ENCODE results near the gene GTF2I.
"Not testable (repeated sequence)": the region's sequence is repeated elsewhere in the genome, so short reads cannot be mapped to it uniquely, and the experiment has no call there.

GTF2I gene

DNA sequence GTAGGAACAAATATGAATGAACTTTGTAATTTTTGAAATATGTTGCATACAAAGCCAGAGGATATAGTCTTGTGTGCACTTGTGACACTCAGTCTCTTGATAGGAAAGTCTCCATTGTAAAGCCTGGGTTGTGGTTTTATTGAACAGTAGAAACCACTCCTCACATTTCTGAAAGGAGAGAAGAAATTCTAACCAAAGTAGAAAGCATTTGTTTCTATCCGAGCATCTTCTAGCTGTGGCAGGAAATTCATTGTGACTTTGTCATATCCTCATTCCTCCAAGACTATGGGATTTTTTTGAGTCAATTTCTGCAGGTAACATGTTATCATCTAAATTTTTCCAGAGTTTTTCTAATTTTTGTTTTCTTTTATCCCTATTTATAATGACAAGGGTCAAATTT, 60.8 kb downstream of the GTF2I start:
- DNase-seq: no peak

- no peak for DNase-seq
Observed at GRCh38 chr7:74722153-74722552, 64.6 kb downstream of the GTF2I start.

GRCh38 chr7:74725840-74726239, 68.3 kb downstream of the GTF2I start:
- no peak for DNase-seq

DNA sequence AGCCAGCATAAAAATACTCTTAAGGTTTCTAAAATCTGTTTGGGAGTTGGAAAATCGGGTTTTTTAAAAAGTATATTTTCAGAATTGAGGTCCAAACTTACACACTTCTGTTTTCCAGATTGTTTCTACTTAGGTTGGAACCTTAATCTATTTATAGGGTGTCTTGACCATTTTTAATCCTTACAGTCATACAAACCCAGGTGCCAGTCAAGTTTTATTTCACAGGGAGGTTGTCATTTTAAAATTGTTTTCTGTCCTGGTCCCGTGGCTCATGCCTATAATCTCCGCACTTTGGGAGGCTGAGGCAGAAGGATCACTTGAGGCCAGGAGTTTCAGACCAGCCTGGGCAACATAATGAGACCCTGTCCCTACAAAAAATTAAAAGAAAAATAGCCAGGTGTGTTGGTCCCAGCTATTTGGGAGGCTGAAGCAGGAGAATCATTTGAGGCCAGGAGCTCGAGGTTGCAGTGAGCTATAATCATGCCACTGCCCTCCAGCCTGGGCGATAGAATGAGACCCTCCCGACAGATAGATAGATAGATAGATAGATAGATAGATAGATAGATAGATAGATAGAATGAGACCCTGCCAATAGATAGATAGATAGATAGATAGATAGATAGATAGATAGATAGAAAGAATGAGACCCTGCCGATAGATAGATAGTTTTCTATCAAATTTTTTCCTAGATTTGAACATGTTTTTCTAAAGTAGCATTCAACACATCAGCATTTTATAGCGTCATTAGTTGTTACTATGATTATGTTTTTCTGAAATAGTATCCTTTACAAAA, 69.0 kb downstream of the GTF2I start:
- no peak for DNase-seq

GRCh38 chr7:74728686-74729085, 71.2 kb downstream of the GTF2I start:
- not testable (repeated sequence) for DNase-seq

GRCh38 chr7:74730186-74730585, 72.7 kb downstream of the GTF2I start:
- not testable (repeated sequence) for DNase-seq

- DNase-seq: not testable (repeated sequence)
Observed at GRCh38 chr7:74739974-74740703, 82.6 kb downstream of the GTF2I start.

- DNase-seq: not testable (repeated sequence)
Observed at GRCh38 chr7:74743936-74744557, 86.5 kb downstream of the GTF2I start.

- DNase-seq: not testable (repeated sequence)
Observed at GRCh38 chr7:74753921-74754482, 96.5 kb downstream of the GTF2I start.

DNA sequence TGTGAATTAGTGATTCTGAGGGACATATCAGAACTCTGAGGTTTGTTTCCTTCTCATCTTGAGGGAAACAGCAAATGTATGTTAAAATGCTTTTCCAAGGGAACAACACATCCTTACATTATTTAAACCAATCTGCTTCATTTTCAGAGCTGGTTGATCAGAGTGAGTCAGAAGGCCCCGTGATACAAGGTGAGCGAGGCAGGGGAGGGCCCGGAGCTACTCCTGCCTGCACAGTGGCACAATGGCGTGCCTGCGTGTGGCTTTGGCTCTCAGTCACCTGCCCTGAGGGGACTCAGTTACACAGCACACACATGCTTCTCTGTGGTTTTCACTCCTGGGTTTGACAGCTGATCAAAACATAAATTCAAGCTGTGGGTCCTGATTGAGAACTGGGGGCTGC, 99.2 kb downstream of the GTF2I start:
- DNase-seq: not testable (repeated sequence)

DNA sequence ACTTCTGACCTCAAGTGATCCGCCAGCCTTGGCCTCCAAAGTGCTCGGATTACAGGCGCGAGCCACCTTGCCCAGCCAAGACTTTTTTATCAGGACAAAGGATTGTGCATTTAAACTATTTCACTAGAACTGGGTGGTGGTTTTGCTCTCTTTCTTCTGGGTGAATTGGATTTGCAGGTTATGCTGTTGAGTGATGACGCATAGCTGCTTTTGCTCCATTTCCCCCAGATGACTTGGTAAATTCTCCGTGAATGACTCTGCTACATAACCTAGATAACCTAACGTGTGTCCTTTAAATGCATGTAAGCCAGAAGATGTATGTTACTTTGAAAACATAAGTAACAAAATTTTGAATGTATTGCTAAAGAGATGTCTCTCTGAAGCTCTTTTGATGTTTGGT, 100.8 kb downstream of the GTF2I start:
- not testable (repeated sequence) for DNase-seq

DNA sequence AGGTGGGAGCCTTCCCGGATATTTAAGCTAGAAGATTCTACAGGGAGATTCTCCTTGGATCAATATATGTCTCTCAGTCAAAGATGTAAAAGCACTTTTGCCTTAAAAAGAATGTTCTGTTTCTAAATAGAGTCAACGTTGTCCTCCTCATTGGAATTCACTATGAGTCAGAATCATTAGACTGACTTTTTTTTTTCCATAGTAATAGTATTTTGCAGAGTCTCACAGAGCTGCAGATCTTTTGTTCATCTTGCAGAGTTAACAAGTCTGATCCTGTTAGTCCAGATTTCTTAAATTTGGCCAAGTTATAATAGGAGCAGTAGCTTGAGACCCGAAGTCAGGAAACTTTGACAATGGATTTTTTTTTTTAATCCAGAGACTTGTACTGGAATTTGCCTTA, 101.5 kb downstream of the GTF2I start:
- not testable (repeated sequence) for DNase-seq

DNA sequence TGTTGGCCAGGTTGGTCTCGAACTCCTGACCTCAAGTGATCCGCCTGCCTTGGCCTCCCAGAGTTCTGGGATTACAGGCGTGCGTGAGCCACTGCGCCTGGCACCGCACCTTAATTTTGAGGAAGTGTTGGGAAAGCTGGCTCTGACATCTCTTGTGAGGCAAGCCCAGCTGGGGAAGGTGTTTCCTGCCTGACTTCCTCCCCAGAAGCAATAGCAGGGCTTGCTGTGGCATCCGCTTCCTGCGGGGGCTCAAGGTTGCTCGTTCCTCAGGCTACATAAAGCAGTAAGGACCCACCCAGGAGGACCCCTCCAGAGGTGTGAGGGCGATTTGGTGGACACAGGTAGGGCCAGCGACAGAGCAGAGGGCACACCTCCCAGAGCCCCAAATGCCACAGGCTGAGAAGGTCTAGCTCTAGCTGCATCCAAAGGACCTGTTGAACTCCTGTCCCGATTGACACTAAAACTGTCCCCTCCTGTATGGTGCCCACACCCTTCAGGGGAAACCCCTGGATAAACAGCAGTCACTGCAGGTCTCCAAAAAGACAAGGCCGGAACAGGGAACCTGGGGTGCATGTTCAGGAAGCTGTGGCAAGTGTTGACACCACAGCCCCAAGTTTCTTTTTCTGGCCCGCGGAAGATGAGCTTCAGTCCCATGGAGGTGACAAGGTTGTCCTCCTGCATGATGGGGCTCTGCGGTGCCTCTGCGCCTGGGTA, 107.8 kb downstream of the GTF2I start:
- not testable (repeated sequence) for DNase-seq

- DNase-seq: not testable (repeated sequence)
Observed at GRCh38 chr7:74766509-74766908, 109.0 kb downstream of the GTF2I start.

GRCh38 chr7:74766991-74767390, 109.5 kb downstream of the GTF2I start:
- DNase-seq: not testable (repeated sequence)

- DNase-seq: not testable (repeated sequence)
Observed at GRCh38 chr7:74770062-74770461, 112.5 kb downstream of the GTF2I start.

- not testable (repeated sequence) for DNase-seq
Observed at GRCh38 chr7:74772093-74772492, 114.6 kb downstream of the GTF2I start.

- DNase-seq: not testable (repeated sequence)
Observed at GRCh38 chr7:74773760-74774750, 116.5 kb downstream of the GTF2I start, which contains the start of gene NCF1. NCF1 (plus strand) TSS chr7:74774011; CDS start chr7:74774032, 21 bp downstream.

DNA sequence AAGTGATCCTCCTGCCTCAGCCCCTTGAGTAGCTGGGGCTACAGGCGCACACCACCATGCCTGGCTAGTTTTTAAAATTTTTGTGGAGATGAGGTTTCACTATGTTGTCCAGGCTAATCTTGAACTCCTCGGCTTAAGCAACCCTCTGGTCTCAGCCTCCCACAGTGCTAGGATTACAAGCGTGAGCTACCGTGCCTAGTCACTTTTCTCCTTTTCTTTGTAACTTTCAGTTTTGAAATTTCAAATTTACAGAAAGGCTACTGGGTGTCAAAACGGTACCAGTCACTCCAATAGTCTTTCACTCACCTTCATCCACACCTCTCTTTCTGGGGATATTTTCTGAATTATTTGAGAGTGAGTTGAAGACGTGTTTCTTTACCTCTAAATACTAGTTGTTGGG, 117.6 kb downstream of the GTF2I start:
- not testable (repeated sequence) for DNase-seq

DNA sequence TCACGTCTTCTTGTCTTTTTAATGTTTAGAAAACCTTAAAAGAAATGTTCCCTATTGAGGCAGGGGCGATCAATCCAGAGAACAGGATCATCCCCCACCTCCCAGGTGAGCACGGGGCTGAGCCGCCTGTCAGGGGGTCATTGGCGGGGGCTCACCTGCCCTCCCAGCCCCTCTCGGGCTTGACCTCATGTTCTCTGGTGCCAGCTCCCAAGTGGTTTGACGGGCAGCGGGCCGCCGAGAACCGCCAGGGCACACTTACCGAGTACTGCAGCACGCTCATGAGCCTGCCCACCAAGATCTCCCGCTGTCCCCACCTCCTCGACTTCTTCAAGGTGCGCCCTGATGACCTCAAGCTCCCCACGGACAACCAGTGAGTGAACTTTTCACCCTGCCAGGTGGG, 121.5 kb downstream of the GTF2I start:
- not testable (repeated sequence) for DNase-seq

DNA sequence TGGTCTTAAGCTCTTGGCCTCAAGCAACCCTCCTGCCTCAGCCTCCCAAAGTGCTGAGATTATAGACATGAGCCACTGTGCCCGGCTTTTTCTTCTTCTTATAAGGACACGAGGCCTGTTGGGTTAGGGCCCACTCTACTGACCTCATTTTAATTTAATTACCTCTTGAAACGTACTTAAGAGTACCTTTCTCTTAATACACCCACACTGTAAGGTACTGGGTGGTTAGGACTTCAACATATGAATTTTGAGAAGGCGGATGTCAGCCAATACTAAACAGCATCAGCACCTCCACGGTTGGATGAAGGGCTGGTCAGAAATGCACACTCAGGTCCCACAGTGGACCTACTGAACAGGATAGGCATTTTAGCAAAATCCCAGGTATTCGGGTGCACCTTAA, 124.2 kb downstream of the GTF2I start:
- not testable (repeated sequence) for DNase-seq

Data from stimulated activated CD4-positive, alpha-beta T cell treated with anti-CD3 and anti-CD28 coated beads, Interleukin-15, amount 100 ng/mL, for 24 hours (primary cell).